ENCODE results near the gene PRRT1.

PRRT1 gene

DNA sequence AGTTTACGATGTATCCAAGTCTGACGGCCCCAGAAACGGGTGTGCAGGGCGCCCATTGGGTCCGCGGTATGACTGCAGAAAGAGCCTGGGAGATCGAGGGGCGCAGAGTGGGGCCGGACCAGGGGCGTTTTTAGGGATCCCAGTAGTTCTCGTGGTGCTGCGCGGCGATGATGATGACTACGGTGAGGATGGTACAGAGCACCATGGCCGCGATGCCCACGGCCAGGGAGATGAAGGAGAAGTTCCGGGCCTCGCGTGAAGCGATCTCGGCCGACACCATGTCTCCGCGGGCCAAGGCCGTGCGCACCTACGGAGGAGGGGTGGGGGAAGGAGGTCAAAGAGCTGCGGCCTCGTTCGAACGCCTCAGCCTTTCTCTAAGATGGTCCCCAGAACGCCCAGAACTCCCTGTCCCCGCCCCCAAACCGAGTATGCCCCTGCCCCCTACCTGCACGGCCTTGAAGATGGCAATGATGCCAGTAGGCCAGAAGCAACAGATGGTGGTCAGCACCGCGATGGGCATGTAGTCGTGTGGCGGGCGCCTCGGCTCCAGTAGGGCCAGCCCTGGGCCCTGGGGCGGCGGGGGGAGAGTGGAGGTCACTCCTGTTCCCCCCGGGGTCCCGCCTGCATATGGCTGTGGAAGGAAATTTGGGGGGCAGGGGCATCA, 2.5 kb downstream of the PRRT1 start:
- TF ChIP-seq SIN3A (IDR thresholded peaks at IDR 0.05; ENCODE audit: borderline replicate concordance, insufficient read depth, low read length) (no peak), FOXP2 (optimal IDR thresholded peaks at IDR 0.05; ENCODE audit: borderline replicate concordance, extremely low read depth, extremely low read length, insufficient read depth) (no peak), POLR2AphosphoS5 (IDR thresholded peaks at IDR 0.05; ENCODE audit: low read depth, low read length) (no peak), REST (IDR thresholded peaks at IDR 0.05; ENCODE audit: insufficient read depth in 1 of 2, low read depth in 2 of 2, low read length in 2 of 2) (no peak), TAF1 (IDR thresholded peaks at IDR 0.05; ENCODE audit: borderline replicate concordance, insufficient read depth, low read length) (no peak)

- TF ChIP-seq FOXP2 (optimal IDR thresholded peaks at IDR 0.05; ENCODE audit: borderline replicate concordance, extremely low read depth, extremely low read length, insufficient read depth) (no peak), POLR2AphosphoS5 (IDR thresholded peaks at IDR 0.05; ENCODE audit: low read depth, low read length) (no peak), SIN3A (IDR thresholded peaks at IDR 0.05; ENCODE audit: borderline replicate concordance, insufficient read depth, low read length) (no peak), TAF1 (IDR thresholded peaks at IDR 0.05; ENCODE audit: borderline replicate concordance, insufficient read depth, low read length) (no peak), REST (IDR thresholded peaks at IDR 0.05; ENCODE audit: insufficient read depth in 1 of 2, low read depth in 2 of 2, low read length in 2 of 2) (no peak)
Observed at GRCh38 chr6:32148289-32149091, 3.2 kb downstream of the PRRT1 start.

GRCh38 chr6:32147401-32148132, 4.2 kb downstream of the PRRT1 start:
- no peak for TF ChIP-seq TAF1 (IDR thresholded peaks at IDR 0.05; ENCODE audit: borderline replicate concordance, insufficient read depth, low read length)
- no peak for TF ChIP-seq POLR2AphosphoS5 (IDR thresholded peaks at IDR 0.05; ENCODE audit: low read depth, low read length)
- TF ChIP-seq FOXP2 (optimal IDR thresholded peaks at IDR 0.05; ENCODE audit: borderline replicate concordance, extremely low read depth, extremely low read length, insufficient read depth) = no peak
- no peak for TF ChIP-seq SIN3A (IDR thresholded peaks at IDR 0.05; ENCODE audit: borderline replicate concordance, insufficient read depth, low read length)

DNA sequence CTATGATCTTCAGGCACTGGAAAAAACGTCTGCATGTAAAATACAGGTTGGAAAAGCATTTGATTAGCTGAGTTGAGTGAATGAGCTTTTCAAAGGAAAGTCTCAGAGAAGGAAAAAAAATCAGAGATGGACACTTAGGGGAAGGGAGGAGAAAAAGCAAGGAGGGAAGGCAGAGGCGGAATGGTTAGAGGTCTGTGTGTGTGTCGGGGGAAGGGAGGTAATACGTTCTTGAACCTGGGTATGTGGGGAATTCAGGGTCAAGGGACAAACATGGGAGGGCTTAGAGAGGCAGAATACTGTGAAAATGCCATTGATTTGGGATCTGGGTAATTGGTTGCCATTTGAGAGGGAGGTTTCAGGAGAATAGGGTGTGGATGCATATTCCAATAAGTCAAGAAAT, 5.1 kb downstream of the PRRT1 start:
- TF ChIP-seq REST (IDR thresholded peaks at IDR 0.05; ENCODE audit: insufficient read depth in 1 of 2, low read depth in 2 of 2, low read length in 2 of 2) (no peak), TAF1 (IDR thresholded peaks at IDR 0.05; ENCODE audit: borderline replicate concordance, insufficient read depth, low read length) (no peak)

- TF ChIP-seq FOXP2 (optimal IDR thresholded peaks at IDR 0.05; ENCODE audit: borderline replicate concordance, extremely low read depth, extremely low read length, insufficient read depth) = no peak
Observed at GRCh38 chr6:32146287-32146686, 5.5 kb downstream of the PRRT1 start.
